Colon (tissue), 2 donors: Measurements from ENCODE around the gene SRCIN1.
"Not testable (repeated sequence)": the region's sequence is repeated elsewhere in the genome, so short reads cannot be mapped to it uniquely, and the experiment has no call there.

Experiments
- FAIRE-seq: peaks from 2 replicates; lab custom pipeline; 2012; peaks lifted over from hg19 to GRCh38; lab: Jason Lieb, UNC
- donor health status: control.
- donor health status: control.

The SRCIN1 gene

GRCh38 chr17:38605841-38606645, at the start of gene SRCIN1:
Gene SRCIN1, minus strand, starts transcription at chr17:38605952. Its CDS starts 247 bp downstream, at chr17:38605705.
- FAIRE-seq, result no peak

GRCh38 chr17:38654411-38655398, 49.0 kb upstream of the SRCIN1 start:
- FAIRE-seq, result no peak

- no peak for FAIRE-seq
Measured at GRCh38 chr17:38653679-38654078, 47.9 kb upstream of the SRCIN1 start.

- no peak for FAIRE-seq
Measured at GRCh38 chr17:38653230-38653629, 47.5 kb upstream of the SRCIN1 start.

- FAIRE-seq, result not testable (repeated sequence)
Measured at GRCh38 chr17:38650653-38651173, 45.0 kb upstream of the SRCIN1 start.

- FAIRE-seq, result no peak
Measured at GRCh38 chr17:38637951-38638350, 32.2 kb upstream of the SRCIN1 start.

GRCh38 chr17:38636054-38636453, 30.3 kb upstream of the SRCIN1 start:
- no peak for FAIRE-seq

- FAIRE-seq, result no peak
Measured at GRCh38 chr17:38632334-38632733, 26.6 kb upstream of the SRCIN1 start.

- FAIRE-seq, result no peak
Measured at GRCh38 chr17:38628441-38628840, 22.7 kb upstream of the SRCIN1 start.

- FAIRE-seq, result no peak
Measured at GRCh38 chr17:38627957-38628356, 22.2 kb upstream of the SRCIN1 start.

GRCh38 chr17:38626606-38627226, 21.0 kb upstream of the SRCIN1 start:
- not testable (repeated sequence) for FAIRE-seq

- no peak for FAIRE-seq
Measured at GRCh38 chr17:38625482-38625881, 19.7 kb upstream of the SRCIN1 start.

- FAIRE-seq, result not testable (repeated sequence)
Measured at GRCh38 chr17:38624782-38625355, 19.1 kb upstream of the SRCIN1 start.

GRCh38 chr17:38621538-38621937, 15.8 kb upstream of the SRCIN1 start:
- no peak for FAIRE-seq

- FAIRE-seq, result no peak
Measured at GRCh38 chr17:38620551-38621277, 15.0 kb upstream of the SRCIN1 start.

GRCh38 chr17:38619937-38620550, 14.3 kb upstream of the SRCIN1 start:
- FAIRE-seq, result no peak

GRCh38 chr17:38619451-38619795, 13.7 kb upstream of the SRCIN1 start:
- FAIRE-seq, result no peak

GRCh38 chr17:38617967-38618760, 12.4 kb upstream of the SRCIN1 start:
- FAIRE-seq, result no peak

- FAIRE-seq, result no peak
Measured at GRCh38 chr17:38617074-38617860, 11.5 kb upstream of the SRCIN1 start.
